Uterus (tissue), 4 donors: Measurements from ENCODE around the gene TMEM242. TPM values are rescaled to one million over a fixed set of nuclear protein-coding genes. Genes with fewer than 3 reads are reported as not detected.

Experiments used
- DNase-seq, 2 donors: peaks; one replicate each; pipeline ENCODE4 v3.0.0-alpha.2; 2019 to 2020
- H3K27ac ChIP-seq, 2 donors: fragments of 200-600 bp; sonication (generic); 1 replicate in 1 of 2; 2 replicates in 1 of 2; pipeline ENCODE4 v1.5.1; 2016 to 2018
- H3K27me3 ChIP-seq, 2 donors: fragments of 200-600 bp; sonication (generic); one replicate each; pipeline ENCODE4 v1.5.1; 2018 to 2019; ENCODE audit warnings: control low read depth in 1 of 2
- H3K36me3 ChIP-seq, 2 donors: fragments of 200-600 bp; sonication (generic); one replicate each; pipeline ENCODE4 v1.5.1; 2019; ENCODE audit warnings: control low read depth in 1 of 2
- H3K4me1 ChIP-seq, 2 donors: fragments of 200-600 bp; sonication (generic); one replicate each; pipeline ENCODE4 v1.5.1; 2018 to 2019; ENCODE audit warnings: control low read depth in 1 of 2
- H3K4me3 ChIP-seq, 2 donors: fragments of 200-600 bp; sonication (generic); 1 replicate in 1 of 2; 2 replicates in 1 of 2; pipeline ENCODE4 v1.5.1; 2018 to 2019; ENCODE audit warnings: mild to moderate bottlenecking in 1 of 2
- H3K9me3 ChIP-seq, 2 donors: fragments of 200-600 bp; sonication (generic); one replicate each; pipeline ENCODE4 v1.5.1; 2019; ENCODE audit warnings: control low read depth in 1 of 2
- CTCF ChIP-seq, 4 experiments: fragments of 200-600 bp in 2 of 4; fragments of 450-650 bp in 2 of 4; sonication (generic) in 2 of 4; IDR thresholded peaks; one replicate each; pipeline ENCODE4 v1.5.1; 2016 to 2019; ENCODE audit warnings: antibody characterized with exemption in 4 of 4, mild to moderate bottlenecking in 2 of 4, moderate library complexity in 1 of 4
- POLR2A ChIP-seq, 2 donors: fragments of 450-650 bp; IDR thresholded peaks; one replicate each; pipeline ENCODE4 v1.6.1; 2016; ENCODE audit warnings: antibody characterized with exemption in 2 of 2, mild to moderate bottlenecking in 1 of 2, moderate library complexity in 1 of 2
- intact Hi-C: fragments of 100-400 bp; cut with DNase I; formaldehyde crosslinking; loops from one replicate; pipeline ENCODE4 v1.15.1; 2023; ENCODE audit warnings: low total_unique reads
- total RNA-seq, 4 donors: library from RNA; depleted of rRNA in 3 of 4; stranded (reverse); fragments of >200 nt in 3 of 4; gene quantifications; one replicate each; pipeline versions ENCODE4 v1.1.0 to v1.2.4, GENCODE V29; 2014 to 2023
- donor health status: DM: yes; HTN: yes; CAD: no.

TMEM242 gene
- total RNA-seq, 4 donors from 2014 or later, result 3.3 to 14.2 (median 11.8) TPM

- no peaks in the 10 kb centered on the region for H3K27me3 ChIP-seq
- no peak for DNase-seq
- no peak overlapping the region for H3K27ac ChIP-seq
- no peak overlapping the region for H3K4me3 ChIP-seq
- no peaks in the 10 kb centered on the region for H3K9me3 ChIP-seq
- intact Hi-C loops, result no loop called here
- TF ChIP-seq CTCF (IDR thresholded peaks at IDR 0.05) (no peak), POLR2A (IDR thresholded peaks at IDR 0.05) (no peak)
- H3K4me1 ChIP-seq, result no peaks in the 10 kb centered on the region
- no peaks in the 10 kb centered on the region for H3K36me3 ChIP-seq
These were observed 22.9 kb downstream of the TMEM242 start for GRCh38 chr6:157300436-157300835.

GRCh38 chr6:157300006-157300405, 23.3 kb downstream of the TMEM242 start:
- H3K27ac ChIP-seq, result no peak overlapping the region
- H3K36me3 ChIP-seq, result no peaks in the 10 kb centered on the region
- TF ChIP-seq CTCF (IDR thresholded peaks at IDR 0.05) (no peak), POLR2A (IDR thresholded peaks at IDR 0.05) (no peak)
- H3K27me3 ChIP-seq, result no peaks in the 10 kb centered on the region
- no peaks in the 10 kb centered on the region for H3K4me1 ChIP-seq
- H3K4me3 ChIP-seq, result no peak overlapping the region
- no peak for DNase-seq
- intact Hi-C loops, result no loop called here
- no peaks in the 10 kb centered on the region for H3K9me3 ChIP-seq

DNA sequence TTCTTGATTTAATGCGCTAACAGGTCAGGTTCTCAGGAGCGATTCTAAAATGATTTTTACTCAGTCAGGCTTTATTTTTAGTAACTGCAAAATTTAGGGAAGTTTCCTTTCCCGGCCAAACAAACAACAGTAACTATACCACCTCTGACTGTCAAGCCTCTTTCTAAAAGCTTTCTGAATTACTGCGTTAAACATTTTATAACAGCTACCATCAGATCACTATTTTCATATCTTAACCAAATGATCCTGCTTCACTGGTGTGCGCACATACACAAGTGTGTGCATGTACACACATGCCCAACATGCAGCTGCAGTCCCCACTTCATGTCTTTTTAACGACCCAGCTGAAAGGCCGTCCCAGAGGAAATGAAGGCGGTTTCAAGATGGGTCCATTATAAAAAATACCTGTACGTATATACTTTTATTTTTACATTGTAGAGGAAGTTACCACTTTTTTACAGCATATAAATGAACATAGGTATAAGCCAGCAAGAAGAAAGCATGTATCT, 25.0 kb downstream of the TMEM242 start:
- TF ChIP-seq CTCF (IDR thresholded peaks at IDR 0.05) (no peak), POLR2A (IDR thresholded peaks at IDR 0.05) (no peak)
- no peaks in the 10 kb centered on the region for H3K36me3 ChIP-seq
- H3K27ac ChIP-seq, result no peak overlapping the region
- no peaks in the 10 kb centered on the region for H3K27me3 ChIP-seq
- no peak for DNase-seq
- intact Hi-C loops, result no loop called here
- H3K4me1 ChIP-seq, result no peaks in the 10 kb centered on the region
- no peak overlapping the region for H3K4me3 ChIP-seq
- no peaks in the 10 kb centered on the region for H3K9me3 ChIP-seq

- no peak for TF ChIP-seq CTCF (IDR thresholded peaks at IDR 0.05)
- TF ChIP-seq POLR2A (IDR thresholded peaks at IDR 0.05), result no peak
- Histone ChIP-seq H3K4me1 (no peaks in the 10 kb centered on the region), H3K27me3 (no peaks in the 10 kb centered on the region), H3K9me3 (no peaks in the 10 kb centered on the region), H3K4me3 (no peak overlapping the region), H3K36me3 (no peaks in the 10 kb centered on the region), H3K27ac (no peak overlapping the region)
- intact Hi-C loops, result no loop called here
- DNase-seq, result no peak
These were observed 28.7 kb downstream of the TMEM242 start for GRCh38 chr6:157294654-157295053.

GRCh38 chr6:157293780-157294179, 29.5 kb downstream of the TMEM242 start:
- no peak for TF ChIP-seq CTCF (IDR thresholded peaks at IDR 0.05)
- TF ChIP-seq POLR2A (IDR thresholded peaks at IDR 0.05), result no peak
- Histone ChIP-seq H3K9me3 (no peaks in the 10 kb centered on the region), H3K4me1 (no peaks in the 10 kb centered on the region), H3K4me3 (no peak overlapping the region), H3K36me3 (no peaks in the 10 kb centered on the region), H3K27ac (no peak overlapping the region), H3K27me3 (no peaks in the 10 kb centered on the region)
- DNase-seq, result no peak
- intact Hi-C loops, result no loop called here
